Inflammatory macrophage treated with lipopolysaccharide for 4 hours (primary cell): ENCODE data around the gene CLEC14A.

Source experiments
- DNase-seq: peaks from one replicate; pipeline ENCODE4 v3.0.0-alpha.2; 2020

Gene CLEC14A

GRCh38 chr14:38205119-38205813, 50.6 kb downstream of the CLEC14A start:
- DNase-seq = no peak

DNA sequence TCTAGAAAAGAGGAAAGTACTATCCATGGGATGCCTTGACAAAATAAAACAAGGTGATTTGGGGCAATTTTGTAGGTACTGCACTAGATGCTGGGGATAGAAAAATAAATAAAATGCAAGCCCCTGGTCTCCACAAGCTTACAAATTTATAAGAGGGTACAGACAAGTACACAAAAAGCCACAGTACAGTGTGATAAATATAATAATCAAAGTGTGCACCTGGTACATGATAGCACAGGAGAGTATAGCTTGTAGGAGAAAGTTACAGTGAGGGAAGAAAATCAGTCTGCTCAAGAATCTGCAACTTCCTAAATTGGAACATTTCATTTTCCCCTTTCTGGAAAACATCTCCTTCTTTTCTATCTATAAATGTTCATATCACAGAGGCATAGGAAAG, 51.2 kb downstream of the CLEC14A start:
- DNase-seq = no peak
